ENCODE measurements around the gene GPR132. TPM values are rescaled to one million over a fixed set of nuclear protein-coding genes. Genes with fewer than 3 reads are reported as not detected.

GPR132 gene
- total RNA-seq, 4 donors from 2014 or later = 2.7 to 9.0 (median 7.6) TPM

GRCh38 chr14:105072892-105073719 lies 7.9 kb upstream of the GPR132 start:
- TF ChIP-seq CTCF (IDR thresholded peaks at IDR 0.05) = no peak
- no peak for DNase-seq (ENCODE audit: low spot score)
- no peak for ATAC-seq (ENCODE audit: low FRiP score)

GRCh38 chr14:105072381-105072861 lies 7.2 kb upstream of the GPR132 start:
- no peak for ATAC-seq (ENCODE audit: low FRiP score)
- DNase-seq (ENCODE audit: low spot score) = no peak
- no peak for TF ChIP-seq CTCF (IDR thresholded peaks at IDR 0.05)

- DNase-seq (ENCODE audit: low spot score) (no peak), ATAC-seq (ENCODE audit: low FRiP score) (no peak)
- no peak for TF ChIP-seq CTCF (IDR thresholded peaks at IDR 0.05)
These were observed 6.7 kb upstream of the GPR132 start for GRCh38 chr14:105071942-105072341.

GRCh38 chr14:105071326-105071725 lies 6.1 kb upstream of the GPR132 start:
- DNase-seq (ENCODE audit: low spot score) = no peak
- TF ChIP-seq CTCF (IDR thresholded peaks at IDR 0.05) = no peak
- no peak for ATAC-seq (ENCODE audit: low FRiP score)

- no peak for TF ChIP-seq CTCF (IDR thresholded peaks at IDR 0.05)
- DNase-seq (ENCODE audit: low spot score) = no peak
- ATAC-seq (ENCODE audit: low FRiP score) = no peak
These were observed 5.5 kb upstream of the GPR132 start for GRCh38 chr14:105070760-105071137.

- TF ChIP-seq CTCF (IDR thresholded peaks at IDR 0.05) = no peak
- ATAC-seq (ENCODE audit: low FRiP score) (peak; percentile 45), DNase-seq (ENCODE audit: low spot score) (no peak)
These were observed 4.9 kb upstream of the GPR132 start for GRCh38 chr14:105069871-105070759.
